ENCODE results near the gene LENG9.

DNA sequence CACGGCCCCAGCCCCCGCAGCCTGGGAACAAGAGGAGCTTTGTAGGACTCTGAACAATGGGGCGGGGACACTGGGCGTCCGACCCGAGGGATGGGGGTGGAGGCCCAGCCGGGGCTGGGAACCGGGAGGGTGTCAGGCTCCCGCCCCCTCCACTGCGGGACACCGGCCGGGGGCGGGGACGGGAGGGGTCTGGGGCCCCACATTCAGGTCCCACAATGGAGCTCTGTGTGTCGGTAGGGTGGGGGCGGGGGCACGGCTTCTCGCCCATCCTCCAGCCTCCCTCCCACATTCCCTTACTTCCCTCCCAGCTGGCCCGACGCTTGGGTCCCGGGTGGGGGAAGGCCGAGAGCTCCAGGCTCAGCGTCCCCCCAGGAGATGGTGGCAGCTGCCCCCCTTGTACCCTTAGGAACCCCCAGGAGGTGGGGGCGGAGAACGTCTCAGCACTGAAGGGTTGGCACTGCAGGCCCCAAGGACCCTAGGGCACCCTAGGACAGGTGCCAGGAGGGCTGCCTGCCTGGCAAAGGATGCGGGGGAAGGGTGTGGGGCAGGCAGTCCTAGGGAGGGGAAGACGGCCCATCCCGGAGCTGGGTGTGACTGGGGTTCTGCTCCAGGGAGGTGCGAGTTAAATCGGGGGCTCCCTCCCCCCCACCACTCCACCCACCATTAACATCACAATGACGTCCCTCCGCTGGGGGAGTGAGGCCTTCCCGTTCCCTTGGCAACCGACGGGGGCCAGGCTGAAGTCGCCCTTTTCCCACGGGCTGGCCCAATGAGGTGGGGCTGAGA is 43.0 kb downstream of the LENG9 start:
- TF ChIP-seq EZH2 (optimal IDR thresholded peaks at IDR 0.05; ENCODE audit: low read depth, low read length), result no peak
- TF ChIP-seq, protein P1, sequence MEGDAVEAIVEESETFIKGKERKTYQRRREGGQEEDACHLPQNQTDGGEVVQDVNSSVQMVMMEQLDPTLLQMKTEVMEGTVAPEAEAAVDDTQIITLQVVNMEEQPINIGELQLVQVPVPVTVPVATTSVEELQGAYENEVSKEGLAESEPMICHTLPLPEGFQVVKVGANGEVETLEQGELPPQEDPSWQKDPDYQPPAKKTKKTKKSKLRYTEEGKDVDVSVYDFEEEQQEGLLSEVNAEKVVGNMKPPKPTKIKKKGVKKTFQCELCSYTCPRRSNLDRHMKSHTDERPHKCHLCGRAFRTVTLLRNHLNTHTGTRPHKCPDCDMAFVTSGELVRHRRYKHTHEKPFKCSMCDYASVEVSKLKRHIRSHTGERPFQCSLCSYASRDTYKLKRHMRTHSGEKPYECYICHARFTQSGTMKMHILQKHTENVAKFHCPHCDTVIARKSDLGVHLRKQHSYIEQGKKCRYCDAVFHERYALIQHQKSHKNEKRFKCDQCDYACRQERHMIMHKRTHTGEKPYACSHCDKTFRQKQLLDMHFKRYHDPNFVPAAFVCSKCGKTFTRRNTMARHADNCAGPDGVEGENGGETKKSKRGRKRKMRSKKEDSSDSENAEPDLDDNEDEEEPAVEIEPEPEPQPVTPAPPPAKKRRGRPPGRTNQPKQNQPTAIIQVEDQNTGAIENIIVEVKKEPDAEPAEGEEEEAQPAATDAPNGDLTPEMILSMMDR (IDR thresholded peaks at IDR 0.05; ENCODE audit: low read length), result no peak

All from MM.1S (cell line).